ENCODE results near the gene MFNG.
A peak's percentile ranks its signal among the peaks of the same experiment; 100 is the strongest.

Gene MFNG

GRCh38 chr22:37505565-37505964 lies 19.4 kb upstream of the MFNG start:
- in situ Hi-C loops (cut with HindIII; ENCODE audit: low sequenced_read_pairs), result no loop called here
- DNase-seq (ENCODE audit: low read depth), result no peak
- TF ChIP-seq CTCF (IDR thresholded peaks at IDR 0.05; ENCODE audit: low read depth, low read length, missing control alignments), result no peak
- no peak overlapping the region for H3K4me3 ChIP-seq (ENCODE audit: low read depth, low read length)

- DNase-seq (ENCODE audit: low read depth), result no peak
- no peak for TF ChIP-seq CTCF (IDR thresholded peaks at IDR 0.05; ENCODE audit: low read depth, low read length, missing control alignments)
- in situ Hi-C loops (cut with HindIII; ENCODE audit: low sequenced_read_pairs), result no loop called here
- H3K4me3 ChIP-seq (ENCODE audit: low read depth, low read length), result no peak overlapping the region
Observed at GRCh38 chr22:37504964-37505363, 18.8 kb upstream of the MFNG start.

GRCh38 chr22:37503850-37504249 lies 17.7 kb upstream of the MFNG start:
- H3K4me3 ChIP-seq (ENCODE audit: low read depth, low read length), result no peak overlapping the region
- no peak for DNase-seq (ENCODE audit: low read depth)
- in situ Hi-C loops (cut with HindIII; ENCODE audit: low sequenced_read_pairs), result no loop called here
- no peak for TF ChIP-seq CTCF (IDR thresholded peaks at IDR 0.05; ENCODE audit: low read depth, low read length, missing control alignments)

DNA sequence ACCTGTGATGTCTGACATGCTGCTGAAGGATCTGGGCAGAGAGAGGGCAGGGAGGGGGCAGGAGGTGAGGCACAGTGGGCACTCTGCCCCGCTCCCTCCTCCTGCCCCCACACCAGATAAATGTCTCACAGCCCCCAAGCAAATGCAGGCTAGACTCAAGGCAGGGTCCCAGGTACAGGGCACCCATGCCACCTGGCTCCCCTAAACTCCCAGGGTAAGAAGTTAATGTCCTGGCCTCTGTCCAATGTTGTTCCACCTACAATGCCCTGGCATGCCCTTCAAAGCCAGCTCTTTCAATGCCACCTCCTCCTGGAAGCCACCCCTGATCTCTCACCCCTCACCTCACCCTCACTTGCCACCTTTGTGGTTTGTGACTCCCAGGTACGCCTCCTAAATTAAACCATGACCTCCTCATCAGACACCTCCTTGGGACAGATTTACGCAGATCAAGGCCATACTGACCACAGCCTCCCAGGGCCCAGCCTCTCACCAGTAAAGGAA lies 17.0 kb upstream of the MFNG start:
- in situ Hi-C loops (cut with HindIII; ENCODE audit: low sequenced_read_pairs), result no loop called here
- no peak for DNase-seq (ENCODE audit: low read depth)
- TF ChIP-seq CTCF (IDR thresholded peaks at IDR 0.05; ENCODE audit: low read depth, low read length, missing control alignments), result no peak
- H3K4me3 ChIP-seq (ENCODE audit: low read depth, low read length), result no peak overlapping the region

- DNase-seq (ENCODE audit: low read depth), result no peak
- H3K4me3 ChIP-seq (ENCODE audit: low read depth, low read length), result no peak overlapping the region
- no peak for TF ChIP-seq CTCF (IDR thresholded peaks at IDR 0.05; ENCODE audit: low read depth, low read length, missing control alignments)
- in situ Hi-C loops (cut with HindIII; ENCODE audit: low sequenced_read_pairs), result no loop called here
Observed at GRCh38 chr22:37502342-37503182, 16.4 kb upstream of the MFNG start.

- no peak for TF ChIP-seq CTCF (IDR thresholded peaks at IDR 0.05; ENCODE audit: low read depth, low read length, missing control alignments)
- DNase-seq (ENCODE audit: low read depth), result peak; percentile 86
- in situ Hi-C loops (cut with HindIII; ENCODE audit: low sequenced_read_pairs), result no loop called here
- no peak overlapping the region for H3K4me3 ChIP-seq (ENCODE audit: low read depth, low read length)
Observed at GRCh38 chr22:37501610-37502341, 15.6 kb upstream of the MFNG start.
